Measurements from ENCODE around the gene ADGRE2. TPM values are rescaled to one million over a fixed set of nuclear protein-coding genes. Genes with fewer than 3 reads are reported as not detected.
"Not testable (repeated sequence)": the region's sequence is repeated elsewhere in the genome, so short reads cannot be mapped to it uniquely, and the experiment has no call there.

The ADGRE2 gene
- total RNA-seq, 1 donor from 2014 or later = 4.9 TPM

- Histone ChIP-seq H3K27me3 (no peaks in the 10 kb centered on the region), H3K36me3 (no peaks in the 10 kb centered on the region), H3K4me3 (no peak overlapping the region), H3K27ac (no peak overlapping the region), H3K4me1 (no peaks in the 10 kb centered on the region), H3K9me3 (no peaks in the 10 kb centered on the region)
- TF ChIP-seq POLR2AphosphoS5 (IDR thresholded peaks at IDR 0.05; ENCODE audit: insufficient read depth in 1 of 2, low read depth in 1 of 2) = no peak
- no peak for TF ChIP-seq POLR2A (IDR thresholded peaks at IDR 0.05)
- no peak for TF ChIP-seq CTCF (IDR thresholded peaks at IDR 0.05)
- intact Hi-C loops (cut with DNase I) = no loop called here
- DNase-seq (ENCODE audit: extremely low spot score in 2 of 2) = peak in 1 of 2 donors; percentile 19
Measured at GRCh38 chr19:14795078-14795721, 16.8 kb upstream of the ADGRE2 start.

- intact Hi-C loops (cut with DNase I); H3K4me1 ChIP-seq; DNase-seq (ENCODE audit: extremely low spot score in 2 of 2); H3K27me3 ChIP-seq; H3K36me3 ChIP-seq; H3K9me3 ChIP-seq; H3K27ac ChIP-seq; H3K4me3 ChIP-seq: not testable (repeated sequence)
Measured at GRCh38 chr19:14792250-14792649, 13.9 kb upstream of the ADGRE2 start.

- DNase-seq (ENCODE audit: extremely low spot score in 2 of 2) = peak in 1 of 2 donors; percentile 70
- TF ChIP-seq POLR2AphosphoS5 (IDR thresholded peaks at IDR 0.05; ENCODE audit: insufficient read depth in 1 of 2, low read depth in 1 of 2) (no peak), CTCF (IDR thresholded peaks at IDR 0.05) (peak in 2 of 3 experiments; percentile 39 to 44), POLR2A (IDR thresholded peaks at IDR 0.05) (no peak)
Measured at GRCh38 chr19:14786421-14786851, 8.1 kb upstream of the ADGRE2 start.

GRCh38 chr19:14785102-14785793, 6.9 kb upstream of the ADGRE2 start:
- H3K27me3 ChIP-seq; H3K36me3 ChIP-seq; H3K27ac ChIP-seq; H3K4me3 ChIP-seq; H3K9me3 ChIP-seq; H3K4me1 ChIP-seq; intact Hi-C loops (cut with DNase I): not testable (repeated sequence)
- peak in 1 of 2 donors; percentile 58 for DNase-seq (ENCODE audit: extremely low spot score in 2 of 2)

More at GRCh38 chr19:14786421-14786851, 8.1 kb upstream of the ADGRE2 start:
- no peak overlapping the region for H3K4me3 ChIP-seq
- no peaks in the 10 kb centered on the region for H3K36me3 ChIP-seq
- H3K27me3 ChIP-seq = no peaks in the 10 kb centered on the region
- H3K9me3 ChIP-seq = no peaks in the 10 kb centered on the region
- H3K4me1 ChIP-seq = no peaks in the 10 kb centered on the region
- intact Hi-C loops (cut with DNase I) = no loop called here
- no peak overlapping the region for H3K27ac ChIP-seq

- not testable (repeated sequence) for H3K27ac ChIP-seq
- DNase-seq (ENCODE audit: extremely low spot score in 2 of 2) = peak in 1 of 2 donors; percentile 79
Measured at GRCh38 chr19:14784730-14785101, 6.4 kb upstream of the ADGRE2 start.

GRCh38 chr19:14783410-14783998, 5.1 kb upstream of the ADGRE2 start:
- H3K9me3 ChIP-seq; H3K27ac ChIP-seq; DNase-seq (ENCODE audit: extremely low spot score in 2 of 2); H3K4me1 ChIP-seq; intact Hi-C loops (cut with DNase I); H3K27me3 ChIP-seq; H3K4me3 ChIP-seq; H3K36me3 ChIP-seq: not testable (repeated sequence)

More at GRCh38 chr19:14784730-14785101, 6.4 kb upstream of the ADGRE2 start:
- H3K27me3 ChIP-seq; intact Hi-C loops (cut with DNase I); H3K36me3 ChIP-seq; H3K4me1 ChIP-seq; H3K9me3 ChIP-seq; H3K4me3 ChIP-seq: not testable (repeated sequence)

Measured in vagina (tissue), 2 donors.